Stomach (tissue), 9 donors: Measurements from ENCODE around the gene C21orf58. TPM values are rescaled to one million over a fixed set of nuclear protein-coding genes. Genes with fewer than 3 reads are reported as not detected.
A peak's percentile ranks its signal among the peaks of the same experiment; 100 is the strongest.
"Not testable (repeated sequence)": the region's sequence is repeated elsewhere in the genome, so short reads cannot be mapped to it uniquely, and the experiment has no call there.

ENCODE experiments used
- DNase-seq, 2 donors: peaks; one replicate each; pipeline versions ENCODE4 v3.0.0 to v3.0.0-alpha.2; 2013 to 2019
- H3K27ac ChIP-seq, 5 donors: fragments of 200-600 bp in 4 of 5; sonication (generic) in 4 of 5; one replicate each; pipeline ENCODE4 v1.5.1; 2013 to 2019; ENCODE audit warnings: mild to moderate bottlenecking in 1 of 5, moderate library complexity in 1 of 5
- H3K27me3 ChIP-seq, 3 donors: fragments of 200-600 bp; sonication (generic); one replicate each; pipeline ENCODE4 v1.5.1; 2017 to 2019; ENCODE audit warnings: mixed run types in 1 of 3
- H3K36me3 ChIP-seq, 4 donors: fragments of 200-600 bp; sonication (generic); 1 replicate in 3 of 4; 2 replicates in 1 of 4; pipeline ENCODE4 v1.5.1; 2016 to 2019
- H3K4me1 ChIP-seq, 4 donors: fragments of 200-600 bp; sonication (generic); one replicate each; pipeline ENCODE4 v1.5.1; 2016 to 2019
- H3K4me3 ChIP-seq, 4 donors: fragments of 200-600 bp; sonication (generic) in 3 of 4; one replicate each; pipeline ENCODE4 v1.5.1; 2016 to 2019; ENCODE audit warnings: mild to moderate bottlenecking in 1 of 4
- H3K9me3 ChIP-seq, 4 donors: fragments of 200-600 bp; sonication (generic); one replicate each; pipeline ENCODE4 v1.5.1; 2016 to 2019
- CTCF ChIP-seq, 7 experiments: fragments of 450-650 bp in 4 of 7; fragments of 200-600 bp in 3 of 7; sonication (generic) in 3 of 7; IDR thresholded peaks; one replicate each; pipeline ENCODE4 v1.5.1; 2016 to 2019; ENCODE audit warnings: antibody characterized with exemption in 7 of 7, control low read depth in 2 of 7, mild to moderate bottlenecking in 1 of 7
- EP300 ChIP-seq: sonication (generic); formaldehyde crosslinking; IDR thresholded peaks from one replicate; pipeline ENCODE4 v1.6.1; 2017; ENCODE audit warnings: antibody characterized with exemption
- POLR2A ChIP-seq, 4 donors: fragments of 450-650 bp; IDR thresholded peaks; one replicate each; pipeline ENCODE4 v1.6.1; 2016; ENCODE audit warnings: antibody characterized with exemption in 4 of 4, control low read depth in 2 of 4, mild to moderate bottlenecking in 1 of 4, moderate library complexity in 1 of 4
- POLR2AphosphoS5 ChIP-seq, 3 donors: sonication (generic); formaldehyde crosslinking; IDR thresholded peaks; one replicate each; pipeline ENCODE4 v1.6.1; 2016; ENCODE audit warnings: antibody characterized with exemption in 3 of 3
- WGBS, 5 donors: extraction: QIAGEN DNeasy Blood & Tissue Kit in 3 of 5; methylation state at CpG; one replicate each; pipeline versions ENCODE4 v1.1.5 to v1.1.7; 2013 to 2018; 5-methylcytosine and 5-hydroxymethylcytosine counted together
- intact Hi-C: fragments of 100-400 bp; cut with DNase I; formaldehyde crosslinking; loops from one replicate; pipeline ENCODE4 v1.15.1; 2023; ENCODE audit warnings: low total_unique reads
- polyA plus RNA-seq, 3 donors: library from polyadenylated mRNA; stranded (reverse); fragments of 200-250 nt; gene quantifications; one replicate each; pipeline ENCODE4 v1.2.3, GENCODE V29; 2013
- total RNA-seq, 5 donors: library from RNA; depleted of rRNA; stranded (reverse); fragments of >200 nt; gene quantifications; one replicate each; pipeline versions ENCODE4 v1.1.0 to v1.2.3, GENCODE V29; 2014 to 2016
- donor health status: healthy with polysubstance abuse.
- donor health status: Bipolar disorder and iron deficiency.
- donor health status: healthy.

Gene C21orf58
- total and polyA plus RNA-seq, 8 donors = 0.89 to 15.1 (median 4.1) TPM

- Histone ChIP-seq H3K27ac (no peak overlapping the region), H3K9me3 (no peaks in the 10 kb centered on the region), H3K4me1 (no peaks in the 10 kb centered on the region), H3K27me3 (no peaks in the 10 kb centered on the region), H3K36me3 (peaks cover 0 to 42% (median 13%) of the 10 kb centered on the region in 4 donors), H3K4me3 (no peak overlapping the region)
- TF ChIP-seq POLR2AphosphoS5 (IDR thresholded peaks at IDR 0.05) (no peak), POLR2A (IDR thresholded peaks at IDR 0.05) (no peak), EP300 (no peak), CTCF (IDR thresholded peaks at IDR 0.05) (no peak)
- intact Hi-C loops = no loop called here
- DNase-seq = no peak
These were observed 12.1 kb downstream of the C21orf58 start for GRCh38 chr21:46311568-46311967.

- H3K9me3 ChIP-seq, H3K27me3 ChIP-seq, H3K4me1 ChIP-seq, H3K4me3 ChIP-seq, DNase-seq, H3K27ac ChIP-seq, intact Hi-C loops: not testable (repeated sequence)
- peaks cover 0 to 43% (median 13%) of the 10 kb centered on the region in 4 donors for H3K36me3 ChIP-seq
- 94 to 97% (median 96%) methylated on average over 8 of the region's 8 CpGs for WGBS, 5 donors
These were observed 13.4 kb downstream of the C21orf58 start for GRCh38 chr21:46310260-46310659.

GRCh38 chr21:46308431-46308830, 15.2 kb downstream of the C21orf58 start:
- intact Hi-C loops = no loop called here
- 92 to 97% (median 94%) methylated on average over 2 of the region's 2 CpGs for WGBS, 5 donors
- no peaks in the 10 kb centered on the region for H3K27me3 ChIP-seq
- no peak for DNase-seq
- H3K4me1 ChIP-seq = no peaks in the 10 kb centered on the region
- no peak for TF ChIP-seq CTCF (IDR thresholded peaks at IDR 0.05)
- TF ChIP-seq EP300 = no peak
- TF ChIP-seq POLR2A (IDR thresholded peaks at IDR 0.05) = no peak
- TF ChIP-seq POLR2AphosphoS5 (IDR thresholded peaks at IDR 0.05) = no peak
- H3K9me3 ChIP-seq = no peaks in the 10 kb centered on the region
- H3K36me3 ChIP-seq = peaks cover 0 to 48% (median 18%) of the 10 kb centered on the region in 4 donors
- H3K27ac ChIP-seq = no peak overlapping the region
- no peak overlapping the region for H3K4me3 ChIP-seq

DNA sequence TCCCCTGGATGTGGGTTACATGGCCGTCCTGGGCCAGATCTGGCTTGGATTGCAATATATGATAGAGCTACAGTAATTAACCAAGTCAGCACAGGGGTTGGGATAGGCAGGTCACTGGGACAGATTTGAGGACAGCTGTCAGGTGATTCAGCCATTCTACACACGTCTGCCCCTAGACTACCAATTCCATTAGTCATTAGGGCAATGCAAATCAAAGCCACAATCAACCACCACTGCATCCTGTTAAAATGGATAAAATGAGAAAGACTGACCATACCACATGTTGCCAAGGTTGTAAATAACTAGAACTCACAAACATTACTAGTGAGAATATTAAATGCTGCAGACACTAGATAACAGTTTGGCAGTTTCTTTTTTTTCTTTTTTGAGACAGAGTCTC, 16.0 kb downstream of the C21orf58 start:
- Histone ChIP-seq H3K27ac (no peak overlapping the region), H3K27me3 (no peaks in the 10 kb centered on the region), H3K9me3 (no peaks in the 10 kb centered on the region), H3K4me3 (no peak overlapping the region), H3K36me3 (peaks cover 0 to 48% (median 18%) of the 10 kb centered on the region in 4 donors), H3K4me1 (no peaks in the 10 kb centered on the region)
- no peak for DNase-seq
- TF ChIP-seq EP300 = no peak
- TF ChIP-seq POLR2AphosphoS5 (IDR thresholded peaks at IDR 0.05) = no peak
- no peak for TF ChIP-seq POLR2A (IDR thresholded peaks at IDR 0.05)
- no peak for TF ChIP-seq CTCF (IDR thresholded peaks at IDR 0.05)
- WGBS, 5 donors = 70 to 92% (median 81%) methylated on average over 2 of the region's 2 CpGs
- intact Hi-C loops = no loop called here

DNA sequence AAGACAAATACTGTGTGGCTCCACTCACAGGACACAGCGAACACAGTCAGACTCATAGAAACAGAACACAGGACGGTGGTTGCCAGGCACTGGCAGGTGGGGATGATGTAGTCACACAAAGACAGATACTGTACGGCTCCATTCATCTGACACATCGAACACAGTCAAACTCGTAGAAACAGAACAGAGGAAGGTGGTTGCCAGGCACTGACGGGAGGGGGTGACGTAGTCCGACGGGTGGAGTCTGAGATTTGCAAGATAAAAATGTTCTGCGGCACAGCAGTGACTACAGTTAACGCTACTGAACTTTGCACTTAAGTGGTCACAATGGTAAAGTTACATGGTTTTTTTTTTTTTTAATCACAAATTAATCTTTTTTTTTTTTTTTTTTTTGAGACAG, 18.7 kb downstream of the C21orf58 start:
- H3K27ac ChIP-seq = no peak overlapping the region
- H3K27me3 ChIP-seq = no peaks in the 10 kb centered on the region
- intact Hi-C loops = no loop called here
- TF ChIP-seq EP300 (no peak), CTCF (IDR thresholded peaks at IDR 0.05) (no peak), POLR2A (IDR thresholded peaks at IDR 0.05) (no peak), POLR2AphosphoS5 (IDR thresholded peaks at IDR 0.05) (no peak)
- 83 to 92% (median 90%) methylated on average over 11 of the region's 11 CpGs for WGBS, 5 donors
- H3K4me3 ChIP-seq = no peak overlapping the region
- no peaks in the 10 kb centered on the region for H3K9me3 ChIP-seq
- peak in 1 of 2 donors; percentile 81 for DNase-seq
- no peaks in the 10 kb centered on the region for H3K4me1 ChIP-seq
- H3K36me3 ChIP-seq = peaks cover 0 to 65% (median 30%) of the 10 kb centered on the region in 4 donors
